Liver (tissue), 9 donors: Measurements from ENCODE around the gene GREM1. TPM values are rescaled to one million over a fixed set of nuclear protein-coding genes. Genes with fewer than 3 reads are reported as not detected.

Experiments
- DNase-seq: peaks from one replicate; pipeline ENCODE4 v3.0.0-alpha.2; 2017; ENCODE audit warnings: low spot score
- H3K27ac ChIP-seq, 2 donors: one replicate each; pipeline ENCODE4 v1.7.0; 2013; ENCODE audit warnings: inconsistent platforms in 2 of 2, low read length in 2 of 2, control low read depth in 1 of 2, low read depth in 1 of 2, mild to moderate bottlenecking in 1 of 2
- H3K27me3 ChIP-seq, 4 donors: one replicate each; pipeline versions ENCODE4 v1.6.1 to v1.7.0; 2013; ENCODE audit warnings: low read length in 3 of 4, inconsistent platforms in 1 of 4, mild to moderate bottlenecking in 1 of 4, moderate library complexity in 1 of 4; ENCODE audit not compliant: control insufficient read depth in 4 of 4, insufficient read depth in 4 of 4
- H3K36me3 ChIP-seq, 4 donors: one replicate each; pipeline versions ENCODE4 v1.6.1 to v1.7.0; 2013; ENCODE audit warnings: low read length in 3 of 4, mild to moderate bottlenecking in 3 of 4, low read depth in 1 of 4, moderate library complexity in 1 of 4; ENCODE audit not compliant: control insufficient read depth in 4 of 4, insufficient read depth in 3 of 4
- H3K4me1 ChIP-seq, 4 donors: one replicate each; pipeline versions ENCODE4 v1.6.1 to v1.7.0; 2013; ENCODE audit warnings: low read length in 3 of 4, mild to moderate bottlenecking in 3 of 4, moderate library complexity in 1 of 4; ENCODE audit not compliant: control insufficient read depth in 4 of 4, insufficient read depth in 4 of 4
- H3K4me3 ChIP-seq, 3 donors: one replicate each; pipeline versions ENCODE4 v1.6.1 to v1.7.0; 2013; ENCODE audit warnings: low read length in 3 of 3, control low read depth in 1 of 3, low read depth in 1 of 3, mild to moderate bottlenecking in 1 of 3
- H3K9ac ChIP-seq, 2 donors: one replicate each; pipeline ENCODE4 v1.7.0; 2013; ENCODE audit warnings: low read length in 2 of 2, mild to moderate bottlenecking in 2 of 2, moderate library complexity in 2 of 2, control low read depth in 1 of 2, low read depth in 1 of 2
- H3K9me3 ChIP-seq, 4 donors: one replicate each; pipeline versions ENCODE4 v1.6.1 to v1.7.0; 2013; ENCODE audit warnings: low read length in 3 of 4; ENCODE audit not compliant: control insufficient read depth in 4 of 4
- ATF3 ChIP-seq: IDR thresholded peaks from 2 replicates; pipeline ENCODE4 v1.6.1; 2016; ENCODE audit warnings: antibody characterized with exemption
- CTCF ChIP-seq: fragments of 150-350 bp; IDR thresholded peaks from 2 replicates; pipeline ENCODE4 v1.5.1; 2017; ENCODE audit warnings: improper control_type of control experiment, low read depth, low read length; ENCODE audit not compliant: missing input control
- FOXA1 ChIP-seq: IDR thresholded peaks from 2 replicates; pipeline ENCODE4 v1.6.1; 2016; ENCODE audit warnings: antibody characterized with exemption
- FOXA2 ChIP-seq: IDR thresholded peaks from 2 replicates; pipeline ENCODE4 v1.6.1; 2016; ENCODE audit warnings: antibody characterized with exemption
- GABPA ChIP-seq, 2 donors: IDR thresholded peaks in 1 of 2; conservative IDR thresholded peaks in 1 of 2; 2 replicates each; pipeline ENCODE4 v1.6.1; 2016; ENCODE audit warnings: antibody characterized with exemption in 2 of 2, mild to moderate bottlenecking in 1 of 2, moderate library complexity in 1 of 2
- HNF4A ChIP-seq, 2 donors: conservative IDR thresholded peaks; 2 replicates each; pipeline ENCODE4 v1.6.1; 2016; ENCODE audit warnings: antibody characterized with exemption in 2 of 2, mild to moderate bottlenecking in 2 of 2
- HNF4G ChIP-seq: IDR thresholded peaks from 2 replicates; pipeline ENCODE4 v1.6.1; 2016; ENCODE audit warnings: antibody characterized with exemption
- JUND ChIP-seq, 2 donors: IDR thresholded peaks; 2 replicates each; pipeline ENCODE4 v1.6.1; 2016; ENCODE audit warnings: antibody characterized with exemption in 2 of 2
- MAX ChIP-seq: IDR thresholded peaks from 2 replicates; pipeline ENCODE4 v1.6.1; 2016; ENCODE audit warnings: antibody characterized with exemption
- NR2F2 ChIP-seq: IDR thresholded peaks from 2 replicates; pipeline ENCODE4 v1.6.1; 2016; ENCODE audit warnings: antibody characterized with exemption
- RAD21 ChIP-seq, 2 donors: IDR thresholded peaks; 2 replicates each; pipeline ENCODE4 v1.6.1; 2016; ENCODE audit warnings: antibody characterized with exemption in 2 of 2, mild to moderate bottlenecking in 2 of 2
- REST ChIP-seq: IDR thresholded peaks from 2 replicates; pipeline ENCODE4 v1.6.1; 2016; ENCODE audit warnings: antibody characterized with exemption, mild to moderate bottlenecking
- RXRA ChIP-seq, 2 donors: IDR thresholded peaks; 2 replicates each; pipeline ENCODE4 v1.6.1; 2017 to 2018; ENCODE audit warnings: antibody characterized with exemption in 2 of 2, mild to moderate bottlenecking in 1 of 2
- SP1 ChIP-seq: IDR thresholded peaks from 2 replicates; pipeline ENCODE4 v1.6.1; 2018; ENCODE audit warnings: antibody characterized with exemption, mild to moderate bottlenecking
- TAF1 ChIP-seq: conservative IDR thresholded peaks from 2 replicates; pipeline ENCODE4 v1.6.1; 2016; ENCODE audit warnings: antibody characterized with exemption, mild to moderate bottlenecking
- YY1 ChIP-seq: IDR thresholded peaks from 2 replicates; pipeline ENCODE4 v1.6.1; 2016; ENCODE audit warnings: antibody characterized with exemption, mild to moderate bottlenecking
- ZBTB33 ChIP-seq: IDR thresholded peaks from 2 replicates; pipeline ENCODE4 v1.6.1; 2016; ENCODE audit warnings: antibody characterized with exemption
- WGBS: extraction: QIAGEN DNeasy Blood & Tissue Kit; methylation state at CpG from one replicate; pipeline ENCODE4 v1.1.7; 2013; 5-methylcytosine and 5-hydroxymethylcytosine counted together
- polyA plus RNA-seq, 2 donors: library from polyadenylated mRNA; stranded (reverse) in 1 of 2; unstranded in 1 of 2; fragments of 200-250 nt in 1 of 2; fragments of >200 nt in 1 of 2; fragmentation: Nextera tagmentation in 1 of 2; extraction: Ambion mirVana in 1 of 2; gene quantifications; one replicate each; pipeline versions ENCODE4 v1.2.1 to v1.2.3, GENCODE V29; 2013 to 2015
- total RNA-seq, 2 donors: library from RNA; depleted of rRNA; stranded (reverse); fragments of >200 nt; gene quantifications; one replicate each; pipeline ENCODE4 v1.2.3, GENCODE V29; 2014
- donor health status: healthy.
- donor health status: healthy.
- donor health status: healthy.
- donor health status: healthy.
- donor health status: healthy.

GREM1 gene
- total and polyA plus RNA-seq, 4 donors: under 0.01 to 1.6 (median 0.50) TPM

GRCh38 chr15:32716915-32717425, 834 bp upstream of the GREM1 start (continued):
- TF ChIP-seq CTCF: no peak
- no peak for TF ChIP-seq GABPA (IDR thresholded peaks at IDR 0.05 in 1 of 2, conservative IDR thresholded peaks at IDR 0.05 in 1 of 2)
- no peak for TF ChIP-seq MAX
- TF ChIP-seq SP1: no peak

- WGBS: 3% methylated on average over 60 of the region's 60 CpGs
- Histone ChIP-seq H3K9ac (no peak overlapping the region), H3K27me3 (peaks cover 0 to 20% (median 3%) of the 10 kb centered on the region in 4 donors), H3K4me3 (peak overlapping the region in 2 of 3 donors; percentile 61 to 62), H3K9me3 (peaks cover 0 to 2% (median 0%) of the 10 kb centered on the region in 4 donors), H3K36me3 (no peaks in the 10 kb centered on the region), H3K4me1 (peaks cover 11 to 26% (median 21%) of the 10 kb centered on the region in 4 donors), H3K27ac (no peak overlapping the region)
- no peak for DNase-seq
- TF ChIP-seq REST (no peak), FOXA2 (no peak), HNF4G (no peak), CTCF (no peak), NR2F2 (no peak), RAD21 (IDR thresholded peaks at IDR 0.05) (no peak), JUND (IDR thresholded peaks at IDR 0.05) (no peak), FOXA1 (no peak), MAX (no peak), RXRA (IDR thresholded peaks at IDR 0.05) (no peak), HNF4A (conservative IDR thresholded peaks at IDR 0.05) (no peak), ZBTB33 (no peak), ATF3 (no peak), GABPA (IDR thresholded peaks at IDR 0.05 in 1 of 2, conservative IDR thresholded peaks at IDR 0.05 in 1 of 2) (no peak), TAF1 (no peak), YY1 (no peak)
These were observed 520 bp downstream of the GREM1 start for GRCh38 chr15:32718227-32718820.
